Medulla oblongata (tissue), 1 donor: ENCODE data around the gene GPR158.
"Not testable (repeated sequence)": the region's sequence is repeated elsewhere in the genome, so short reads cannot be mapped to it uniquely, and the experiment has no call there.

ENCODE experiments used
- DNase-seq: peaks from one replicate; pipeline ENCODE4 v3.0.0-alpha.2; 2015; ENCODE audit errors: extremely low spot score

GPR158 gene

DNA sequence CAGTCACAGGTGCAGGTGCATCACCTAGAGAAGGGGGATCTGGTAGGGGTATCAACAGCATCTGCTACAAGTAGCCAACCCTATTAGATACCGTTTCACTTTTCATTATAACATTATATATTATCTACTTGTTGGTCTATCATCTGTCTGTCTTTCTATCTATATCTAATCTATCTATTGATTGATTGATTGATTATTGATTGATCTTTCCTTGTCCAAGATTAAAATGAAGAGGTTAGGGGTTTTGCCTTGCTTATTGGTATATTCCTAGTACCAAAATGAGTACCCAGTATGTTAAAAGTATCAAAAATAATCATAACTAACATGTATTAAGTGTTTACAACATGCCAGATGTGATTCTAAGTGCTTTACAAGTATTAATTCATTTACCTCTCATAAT lies 121.5 kb downstream of the GPR158 start:
- no peak for DNase-seq

DNA sequence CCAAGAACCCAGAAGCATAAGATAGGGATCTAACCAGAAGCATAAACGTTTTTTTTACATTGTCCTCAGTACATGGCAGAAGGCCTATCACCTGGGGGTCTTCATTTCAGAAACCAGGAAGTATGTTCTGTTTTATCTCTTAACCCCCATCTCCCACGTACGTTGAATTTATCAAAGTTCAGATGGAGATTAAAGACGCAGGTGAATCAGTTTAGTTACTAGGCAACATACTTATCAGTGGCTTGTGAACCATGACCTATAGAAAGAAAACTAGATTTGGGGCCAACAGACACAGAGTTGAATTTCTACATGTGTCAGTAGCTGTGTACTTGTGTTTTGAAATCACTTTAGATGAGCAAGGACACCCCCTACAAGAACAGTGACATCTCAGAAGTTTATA lies 122.7 kb downstream of the GPR158 start:
- no peak for DNase-seq

DNA sequence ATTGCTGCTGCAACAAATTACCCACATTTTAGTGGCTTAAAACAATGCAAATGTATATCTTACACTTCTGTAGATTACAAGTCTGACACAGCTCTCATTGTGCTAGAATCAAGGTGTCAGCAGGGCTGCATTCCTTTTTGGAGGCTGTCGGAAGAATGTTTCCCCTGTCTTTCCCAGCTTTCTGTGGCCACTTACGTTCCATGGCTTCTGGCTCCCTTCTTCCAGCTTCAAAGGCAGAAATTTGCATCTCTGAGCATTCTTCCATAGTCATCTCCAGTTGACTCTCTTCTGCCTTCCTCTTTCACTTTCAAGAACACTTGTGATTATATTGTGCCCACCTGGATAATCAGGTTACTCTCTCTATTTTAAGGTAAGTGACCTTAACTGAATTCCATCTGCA lies 125.3 kb downstream of the GPR158 start:
- no peak for DNase-seq

DNA sequence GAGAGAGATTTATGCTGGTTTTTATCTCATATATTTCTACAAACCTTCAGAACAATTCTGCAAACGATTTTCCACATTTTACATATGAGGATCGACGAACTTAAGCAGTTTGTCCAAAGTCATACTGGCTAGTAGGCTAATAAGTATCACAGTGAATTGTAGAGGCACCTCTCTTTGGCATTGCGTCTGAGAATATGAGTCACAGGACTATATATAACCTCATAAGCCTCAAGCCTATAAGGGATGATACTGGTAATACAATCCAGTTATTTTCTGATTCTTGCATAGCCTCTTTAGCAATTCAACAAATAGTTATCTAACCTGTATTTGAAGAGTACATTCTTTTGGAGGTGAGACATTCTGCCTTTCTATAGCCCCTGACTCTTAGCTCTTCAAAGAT lies 129.8 kb downstream of the GPR158 start:
- no peak for DNase-seq

- DNase-seq: no peak
These were observed 131.6 kb downstream of the GPR158 start for GRCh38 chr10:25306386-25306785.

- no peak for DNase-seq
These were observed 133.5 kb downstream of the GPR158 start for GRCh38 chr10:25308278-25308677.

GRCh38 chr10:25317596-25318211 lies 142.9 kb downstream of the GPR158 start:
- not testable (repeated sequence) for DNase-seq

DNA sequence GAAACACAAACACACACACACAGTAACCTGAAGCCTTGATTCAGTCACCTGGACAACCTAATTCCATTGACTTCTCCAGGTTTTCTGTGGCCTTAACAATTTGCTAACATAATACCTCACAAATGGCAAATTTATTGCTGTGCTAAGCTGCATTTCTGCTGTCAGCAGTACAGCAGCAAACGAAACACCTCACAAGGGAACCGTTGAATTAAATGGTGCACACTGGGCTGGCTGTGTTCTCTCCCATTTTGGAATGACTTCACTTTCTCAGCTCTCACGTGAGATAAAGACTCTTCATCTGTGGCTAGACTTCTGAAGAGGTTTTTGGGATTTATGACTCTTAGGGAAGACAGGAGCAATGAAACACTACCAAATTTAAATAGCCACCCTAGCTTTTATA lies 152.5 kb downstream of the GPR158 start:
- DNase-seq: no peak

DNA sequence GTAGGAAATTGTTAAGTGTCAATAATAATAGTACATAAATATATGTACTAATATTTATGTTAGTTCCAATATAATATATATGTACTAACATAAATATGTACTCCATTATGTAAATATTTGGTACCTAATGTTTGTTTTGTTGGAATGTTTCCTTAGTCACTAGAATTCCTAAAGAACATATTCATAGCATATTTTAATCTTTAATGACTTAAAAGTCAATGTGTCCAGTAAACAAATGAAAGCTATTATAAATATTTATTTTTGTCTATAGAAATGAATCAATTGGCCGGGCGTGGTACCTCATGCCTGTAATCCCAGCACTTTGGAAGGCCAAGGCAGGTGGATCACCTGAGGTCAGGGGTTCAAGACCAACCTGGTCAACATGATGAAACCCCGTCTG lies 153.6 kb downstream of the GPR158 start:
- DNase-seq: no peak

DNA sequence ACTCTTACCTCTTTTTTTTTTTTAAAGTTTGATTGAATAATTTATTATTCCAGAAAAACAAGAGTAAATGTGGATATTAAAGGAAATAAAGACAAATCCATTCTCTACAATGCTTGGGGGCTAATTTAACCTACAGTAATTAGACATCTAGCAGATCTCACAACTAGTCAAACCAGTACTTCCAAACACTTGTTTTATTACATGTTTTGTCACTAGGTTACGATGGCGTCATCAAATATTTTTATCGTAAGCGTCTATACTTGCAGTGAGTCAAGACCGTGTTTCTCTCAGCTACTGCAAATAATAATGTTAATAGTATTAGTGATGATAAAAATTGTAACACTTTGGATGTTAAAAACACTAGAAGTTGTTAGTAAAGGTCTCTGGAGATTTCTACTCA lies 154.8 kb downstream of the GPR158 start:
- DNase-seq: not testable (repeated sequence)

DNA sequence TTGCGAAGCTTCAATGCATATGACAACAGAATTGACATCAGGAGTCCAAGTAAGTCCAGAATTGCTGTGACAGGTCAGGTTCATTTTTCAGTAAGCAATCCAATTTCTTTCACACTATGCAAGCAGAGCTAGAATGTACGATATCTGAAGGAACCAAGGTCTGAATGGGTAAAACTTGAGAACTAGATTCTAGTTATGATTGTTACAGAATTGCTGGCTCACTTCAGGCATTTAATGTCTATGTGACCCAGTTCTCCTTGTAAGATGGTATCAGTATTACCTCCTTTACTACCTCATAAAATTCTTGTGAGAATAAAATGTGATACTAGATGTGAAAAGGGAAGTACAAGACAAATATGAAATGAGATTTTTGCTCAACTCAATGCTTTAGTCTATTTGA lies 159.6 kb downstream of the GPR158 start:
- no peak for DNase-seq

GRCh38 chr10:25336330-25336729 lies 161.5 kb downstream of the GPR158 start:
- no peak for DNase-seq

DNA sequence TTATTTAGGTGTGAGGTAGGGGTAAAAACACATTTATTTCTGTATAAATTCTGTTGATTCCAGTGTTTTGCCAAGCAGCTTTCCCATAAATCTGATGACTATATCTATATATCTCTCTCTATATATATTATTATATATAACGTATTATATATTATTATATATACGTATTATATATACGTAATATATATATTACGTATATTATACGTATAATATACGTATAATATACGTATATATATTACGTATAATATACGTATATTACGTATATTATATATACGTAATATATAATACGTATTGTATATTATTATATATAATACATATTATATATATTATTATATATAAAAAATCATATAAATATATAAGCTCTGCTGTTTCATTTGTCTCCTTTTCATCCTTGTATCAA lies 163.5 kb downstream of the GPR158 start:
- DNase-seq: no peak

DNA sequence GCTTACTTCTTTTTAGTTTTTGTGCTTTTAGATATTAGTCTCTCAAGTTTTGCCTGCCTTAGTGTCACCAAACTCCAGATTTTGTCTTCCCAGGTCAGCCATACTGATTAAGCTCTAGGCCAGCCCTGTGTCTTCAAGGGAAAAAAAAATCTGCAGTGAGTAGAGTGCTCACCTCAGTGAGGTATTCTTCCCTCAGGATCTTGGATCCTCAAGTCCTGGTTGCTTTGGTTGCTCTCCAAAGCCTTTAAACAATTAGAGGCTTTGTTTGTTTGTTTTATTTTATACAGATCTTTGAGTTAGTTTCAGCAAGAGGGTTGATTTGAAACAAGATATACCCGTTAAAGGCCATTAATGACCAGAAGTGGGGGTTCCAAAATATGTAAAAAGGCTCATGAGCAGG lies 165.2 kb downstream of the GPR158 start:
- DNase-seq: no peak

DNA sequence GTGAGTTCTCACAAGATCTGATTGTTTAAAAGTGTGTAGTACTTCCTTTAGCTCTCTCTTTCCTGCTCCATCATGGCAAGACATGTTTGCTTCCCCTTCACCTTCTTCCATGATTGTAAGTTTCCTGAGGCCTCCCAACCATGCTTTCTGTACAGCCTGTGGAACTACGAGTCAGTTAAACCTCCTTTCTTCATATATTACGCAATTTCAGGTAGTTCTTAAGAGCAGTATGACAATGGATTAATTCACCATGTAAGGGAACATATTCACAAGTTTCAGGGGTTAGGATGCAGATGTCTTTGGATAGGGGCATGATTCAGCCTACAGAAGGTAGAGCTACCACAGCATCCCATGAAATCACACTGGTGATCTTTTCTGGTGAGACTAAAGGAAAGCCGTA lies 174.7 kb downstream of the GPR158 start:
- DNase-seq: no peak

DNA sequence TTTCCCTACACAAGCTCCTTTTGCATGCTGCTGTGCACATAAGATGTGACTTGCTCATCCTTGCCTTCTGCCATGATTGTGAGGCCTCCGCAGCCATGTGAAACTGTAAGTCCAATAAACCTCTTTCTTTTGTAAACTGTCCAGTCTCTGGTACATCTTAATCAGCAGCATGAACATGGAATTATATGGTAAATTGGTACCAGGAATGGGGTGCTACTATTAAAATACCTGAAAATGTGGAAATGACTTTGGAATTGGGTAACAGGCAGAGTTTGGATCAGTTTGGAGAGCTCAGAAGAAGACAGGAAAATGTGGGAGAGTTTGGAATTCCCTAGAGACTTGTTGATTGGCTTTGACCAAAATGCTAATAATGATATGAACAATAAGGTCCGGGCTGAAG lies 181.8 kb downstream of the GPR158 start:
- DNase-seq: no peak

DNA sequence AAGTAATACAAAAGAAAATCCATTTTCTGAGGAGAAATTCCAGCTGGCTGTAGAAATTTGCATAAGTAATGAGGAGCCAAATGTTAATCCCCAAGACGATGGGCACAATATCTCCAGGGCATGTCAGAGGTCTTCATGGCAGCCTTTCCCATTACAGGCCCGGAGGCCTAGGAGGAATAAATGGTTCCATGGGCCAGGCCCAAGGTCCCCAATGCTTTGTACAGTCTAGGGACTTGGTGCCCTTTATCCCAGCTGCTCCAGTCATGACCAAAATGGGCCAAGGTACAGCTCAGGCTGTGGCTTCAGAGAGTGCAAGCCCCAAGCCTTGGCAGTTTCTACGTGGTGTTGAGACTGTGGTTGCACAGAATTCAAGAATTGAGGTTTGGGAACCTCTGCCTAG lies 182.5 kb downstream of the GPR158 start:
- no peak for DNase-seq

- peak; percentile 21 for DNase-seq
These were observed 207.4 kb downstream of the GPR158 start for GRCh38 chr10:25382029-25382810.

GRCh38 chr10:25382901-25383300 lies 208.1 kb downstream of the GPR158 start:
- not testable (repeated sequence) for DNase-seq

GRCh38 chr10:25383686-25384085 lies 208.9 kb downstream of the GPR158 start:
- no peak for DNase-seq

GRCh38 chr10:25384618-25385017 lies 209.8 kb downstream of the GPR158 start:
- no peak for DNase-seq

GRCh38 chr10:25388188-25388861 lies 213.5 kb downstream of the GPR158 start:
- DNase-seq: no peak

GRCh38 chr10:25388862-25389206 lies 214.0 kb downstream of the GPR158 start:
- DNase-seq: no peak
